ENCODE measurements around the gene TTC7B.

DNA sequence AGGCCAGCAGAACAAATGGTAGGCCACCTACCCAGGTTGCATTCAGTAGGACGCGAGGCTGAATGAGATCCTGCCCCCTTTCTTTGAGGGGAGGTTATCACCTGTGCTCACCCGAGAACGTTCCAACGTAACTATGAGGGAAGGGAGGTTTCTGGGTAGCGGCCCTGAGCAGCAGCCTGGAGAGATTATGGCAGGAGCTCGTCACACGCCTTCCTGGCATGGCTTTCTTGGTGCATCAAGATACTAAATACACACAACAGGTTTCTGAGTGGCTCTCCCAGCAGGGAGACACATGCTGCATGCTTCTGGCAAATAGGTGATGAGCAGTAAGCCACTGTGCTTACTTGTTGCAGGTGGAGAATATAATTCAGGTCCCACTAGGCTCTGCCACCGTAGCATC lies 271.7 kb downstream of the TTC7B start:
- TF ChIP-seq, protein P1, sequence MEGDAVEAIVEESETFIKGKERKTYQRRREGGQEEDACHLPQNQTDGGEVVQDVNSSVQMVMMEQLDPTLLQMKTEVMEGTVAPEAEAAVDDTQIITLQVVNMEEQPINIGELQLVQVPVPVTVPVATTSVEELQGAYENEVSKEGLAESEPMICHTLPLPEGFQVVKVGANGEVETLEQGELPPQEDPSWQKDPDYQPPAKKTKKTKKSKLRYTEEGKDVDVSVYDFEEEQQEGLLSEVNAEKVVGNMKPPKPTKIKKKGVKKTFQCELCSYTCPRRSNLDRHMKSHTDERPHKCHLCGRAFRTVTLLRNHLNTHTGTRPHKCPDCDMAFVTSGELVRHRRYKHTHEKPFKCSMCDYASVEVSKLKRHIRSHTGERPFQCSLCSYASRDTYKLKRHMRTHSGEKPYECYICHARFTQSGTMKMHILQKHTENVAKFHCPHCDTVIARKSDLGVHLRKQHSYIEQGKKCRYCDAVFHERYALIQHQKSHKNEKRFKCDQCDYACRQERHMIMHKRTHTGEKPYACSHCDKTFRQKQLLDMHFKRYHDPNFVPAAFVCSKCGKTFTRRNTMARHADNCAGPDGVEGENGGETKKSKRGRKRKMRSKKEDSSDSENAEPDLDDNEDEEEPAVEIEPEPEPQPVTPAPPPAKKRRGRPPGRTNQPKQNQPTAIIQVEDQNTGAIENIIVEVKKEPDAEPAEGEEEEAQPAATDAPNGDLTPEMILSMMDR (IDR thresholded peaks at IDR 0.05): no peak
- TF ChIP-seq POLR2A (IDR thresholded peaks at IDR 0.05): no peak

Measured in adrenal gland (tissue), 5 donors.